ENCODE data around the gene MISP.

Gene MISP

DNA sequence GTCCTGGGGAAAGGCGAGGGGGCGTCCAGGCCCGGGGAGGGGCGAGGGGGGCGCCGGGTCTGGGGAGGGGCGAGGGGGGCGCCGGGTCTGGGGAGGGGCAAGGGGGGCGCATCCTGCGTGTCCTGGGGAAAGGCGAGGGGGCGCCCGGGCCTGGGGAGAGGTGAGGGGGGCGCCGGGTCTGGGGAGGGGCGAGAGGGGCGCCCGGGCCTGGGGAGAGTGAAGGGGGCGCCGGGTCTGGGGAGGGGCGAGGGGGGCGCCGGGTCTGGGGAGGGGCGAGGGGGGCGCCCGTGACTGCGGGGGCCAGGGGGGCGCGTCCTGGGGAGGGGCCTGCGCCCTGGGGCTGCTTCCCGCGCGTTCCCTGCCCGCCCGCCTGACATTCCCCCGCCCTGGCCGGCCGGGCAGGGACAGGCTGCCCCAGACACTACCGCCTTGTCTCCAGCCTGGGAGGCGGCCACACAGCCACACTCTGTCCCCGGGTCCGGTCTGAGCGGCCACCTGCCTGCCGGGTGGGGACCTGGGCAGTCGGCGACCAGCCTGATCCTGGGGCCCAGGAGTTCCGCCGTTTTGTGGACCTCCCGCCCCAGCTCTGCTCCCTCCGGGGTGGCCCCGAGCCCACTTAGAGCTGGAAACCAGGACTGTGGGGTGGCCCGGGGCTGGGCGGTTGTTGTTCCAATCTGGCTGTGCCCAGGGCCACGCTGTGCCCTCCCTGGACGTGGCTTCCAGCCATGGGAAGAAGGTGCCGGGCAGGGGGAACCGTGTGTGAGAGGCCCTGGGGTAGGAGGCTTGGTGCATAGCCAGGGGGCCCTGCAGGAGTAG, 30.4 kb upstream of the MISP start:
- TF ChIP-seq, protein P1, sequence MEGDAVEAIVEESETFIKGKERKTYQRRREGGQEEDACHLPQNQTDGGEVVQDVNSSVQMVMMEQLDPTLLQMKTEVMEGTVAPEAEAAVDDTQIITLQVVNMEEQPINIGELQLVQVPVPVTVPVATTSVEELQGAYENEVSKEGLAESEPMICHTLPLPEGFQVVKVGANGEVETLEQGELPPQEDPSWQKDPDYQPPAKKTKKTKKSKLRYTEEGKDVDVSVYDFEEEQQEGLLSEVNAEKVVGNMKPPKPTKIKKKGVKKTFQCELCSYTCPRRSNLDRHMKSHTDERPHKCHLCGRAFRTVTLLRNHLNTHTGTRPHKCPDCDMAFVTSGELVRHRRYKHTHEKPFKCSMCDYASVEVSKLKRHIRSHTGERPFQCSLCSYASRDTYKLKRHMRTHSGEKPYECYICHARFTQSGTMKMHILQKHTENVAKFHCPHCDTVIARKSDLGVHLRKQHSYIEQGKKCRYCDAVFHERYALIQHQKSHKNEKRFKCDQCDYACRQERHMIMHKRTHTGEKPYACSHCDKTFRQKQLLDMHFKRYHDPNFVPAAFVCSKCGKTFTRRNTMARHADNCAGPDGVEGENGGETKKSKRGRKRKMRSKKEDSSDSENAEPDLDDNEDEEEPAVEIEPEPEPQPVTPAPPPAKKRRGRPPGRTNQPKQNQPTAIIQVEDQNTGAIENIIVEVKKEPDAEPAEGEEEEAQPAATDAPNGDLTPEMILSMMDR (IDR thresholded peaks at IDR 0.05): no peak

DNA sequence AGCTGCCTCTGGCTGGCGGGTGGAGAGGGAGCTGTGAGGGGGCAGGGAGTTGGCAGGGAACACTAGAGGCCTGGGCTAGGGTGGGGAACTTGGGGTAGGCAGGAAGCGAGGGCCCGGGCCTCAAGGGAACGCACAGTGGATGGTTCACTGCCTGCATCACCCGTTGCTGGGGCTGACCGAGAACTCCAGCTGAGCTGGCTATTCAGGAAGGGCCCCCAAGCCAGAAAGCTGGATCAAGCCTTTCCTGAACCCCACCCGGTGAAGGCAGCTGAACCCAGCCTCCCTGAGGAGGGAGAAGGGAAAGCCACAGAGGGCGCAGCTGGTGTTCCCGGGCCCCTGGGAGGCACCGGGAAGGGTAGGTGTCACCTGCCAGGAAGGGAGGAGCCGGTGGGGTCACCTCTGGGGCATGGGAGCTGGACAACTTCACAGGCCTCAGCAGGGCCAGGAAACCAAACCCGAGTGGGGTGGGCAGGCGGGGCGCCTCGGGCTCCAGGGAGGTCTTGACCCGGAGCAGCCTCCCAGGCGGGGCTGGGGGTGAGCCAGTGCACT, 28.3 kb upstream of the MISP start:
- TF ChIP-seq, protein P1 (IDR thresholded peaks at IDR 0.05): no peak

DNA sequence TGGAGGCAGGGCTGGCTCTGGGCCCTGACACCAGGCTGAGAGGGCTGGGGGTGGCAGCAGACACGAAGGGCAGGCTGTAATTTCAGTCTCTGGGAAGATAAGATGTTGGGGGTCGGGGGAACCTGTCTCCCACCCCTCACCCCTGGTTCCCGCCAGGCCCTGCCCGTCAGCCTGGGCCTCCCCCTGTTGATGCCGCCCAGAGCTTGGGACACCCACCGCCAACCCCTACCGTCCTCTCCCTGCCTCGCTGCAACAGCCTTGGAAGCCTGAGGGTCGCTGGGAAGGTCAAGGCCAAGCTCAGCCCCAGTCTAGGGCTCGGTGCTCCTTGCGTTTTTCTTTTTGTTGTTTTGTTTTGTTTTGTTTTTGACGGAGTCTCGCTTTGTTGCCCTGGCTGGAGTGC, 27.7 kb upstream of the MISP start:
- TF ChIP-seq, protein P1 (IDR thresholded peaks at IDR 0.05): no peak

DNA sequence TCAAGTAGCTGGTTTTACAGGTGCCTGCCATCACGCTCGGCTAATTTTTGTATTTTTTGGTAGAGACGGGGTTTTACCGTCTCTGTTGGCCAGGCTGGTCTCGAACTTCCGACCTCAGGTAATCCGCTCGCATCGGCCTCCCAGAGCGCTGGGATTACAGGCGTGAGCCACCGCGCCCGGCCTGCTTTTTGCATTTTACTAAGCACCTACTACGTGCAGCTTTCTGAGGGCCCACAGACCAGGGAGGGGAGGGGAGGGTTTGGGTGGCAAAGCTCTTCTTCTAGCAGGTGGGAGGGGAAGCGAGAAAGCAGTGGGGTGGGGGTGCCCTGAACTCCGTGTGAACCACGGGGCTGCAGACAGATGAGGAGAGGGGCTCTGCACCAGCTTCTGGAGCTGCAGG, 27.2 kb upstream of the MISP start:
- TF ChIP-seq, protein P1 (IDR thresholded peaks at IDR 0.05): no peak

DNA sequence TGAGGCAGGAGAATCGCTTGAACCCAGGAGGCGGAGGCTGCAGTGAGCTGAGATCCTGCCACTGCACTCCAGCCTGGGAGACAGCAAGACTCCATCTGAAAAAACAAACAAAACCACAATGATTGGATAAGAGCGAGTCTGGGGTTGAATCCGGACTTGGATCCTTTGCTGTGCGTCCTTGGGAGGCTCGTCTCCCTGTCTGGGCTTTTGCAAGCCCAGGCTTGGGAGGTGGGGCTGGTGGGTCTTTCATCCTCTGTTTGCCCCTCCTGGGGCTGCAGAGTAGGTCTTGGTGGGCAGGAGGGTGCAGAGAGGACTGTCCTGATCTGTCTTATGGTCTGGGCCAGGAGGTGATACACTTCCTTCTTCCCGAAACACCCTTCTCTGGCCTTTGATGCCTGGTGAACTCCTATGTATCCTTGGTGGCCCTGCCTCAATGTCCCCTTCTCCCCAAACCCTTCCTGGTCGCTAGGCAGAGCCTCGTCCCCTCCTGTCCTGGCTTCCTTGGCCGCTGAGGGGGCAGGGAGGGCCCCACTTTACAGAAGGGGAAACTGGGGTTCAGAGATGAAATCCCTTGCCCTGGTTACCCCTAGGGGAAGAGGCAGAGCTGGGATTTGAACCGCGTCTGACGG, 25.3 kb upstream of the MISP start:
- TF ChIP-seq, protein P1 (IDR thresholded peaks at IDR 0.05): no peak

DNA sequence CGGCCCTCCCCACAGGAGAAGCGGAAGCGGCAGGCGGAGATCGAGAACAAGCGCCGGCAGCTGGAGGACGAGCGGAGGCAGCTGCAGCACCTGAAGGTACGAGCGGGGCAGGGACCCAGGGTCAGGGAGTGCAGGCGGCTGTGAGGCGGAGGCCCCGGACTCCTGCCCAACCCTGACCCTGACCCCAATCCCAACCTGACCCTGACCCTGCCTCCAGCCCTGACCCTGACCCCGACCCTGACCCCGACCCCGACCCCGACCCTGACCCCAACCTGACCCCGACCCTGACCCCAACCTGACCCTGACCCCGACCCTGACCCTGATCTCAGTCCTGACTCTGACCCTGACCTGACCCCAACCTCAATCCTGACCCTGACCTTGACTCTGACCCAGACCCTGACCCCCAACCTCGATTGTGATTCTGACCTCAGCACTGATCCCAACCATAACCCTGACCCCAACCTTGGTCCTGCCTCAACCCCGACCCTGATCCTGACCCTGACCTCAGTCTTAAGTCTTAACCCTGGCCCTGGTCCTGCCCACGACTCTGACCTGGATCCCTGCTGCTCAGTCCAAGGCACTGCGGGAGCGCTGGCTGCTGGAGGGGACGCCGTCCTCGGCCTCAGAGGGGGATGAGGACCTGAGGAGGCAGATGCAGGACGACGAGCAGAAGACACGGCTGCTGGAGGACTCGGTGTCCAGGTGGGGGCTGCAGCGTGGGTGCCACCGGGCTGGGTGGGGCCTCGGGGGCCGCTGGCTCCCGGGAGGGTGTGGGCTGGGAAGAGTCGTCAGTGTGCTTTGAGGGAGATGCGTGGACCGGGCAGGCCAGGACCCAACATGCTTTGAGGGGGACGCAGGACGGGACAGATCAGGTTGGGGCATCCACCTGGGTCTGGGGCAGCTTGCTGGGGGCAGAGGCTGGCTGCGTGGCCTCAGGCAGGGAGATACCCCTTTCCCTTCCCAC, 23.6 kb upstream of the MISP start:
- TF ChIP-seq, protein P1 (IDR thresholded peaks at IDR 0.05): no peak

DNA sequence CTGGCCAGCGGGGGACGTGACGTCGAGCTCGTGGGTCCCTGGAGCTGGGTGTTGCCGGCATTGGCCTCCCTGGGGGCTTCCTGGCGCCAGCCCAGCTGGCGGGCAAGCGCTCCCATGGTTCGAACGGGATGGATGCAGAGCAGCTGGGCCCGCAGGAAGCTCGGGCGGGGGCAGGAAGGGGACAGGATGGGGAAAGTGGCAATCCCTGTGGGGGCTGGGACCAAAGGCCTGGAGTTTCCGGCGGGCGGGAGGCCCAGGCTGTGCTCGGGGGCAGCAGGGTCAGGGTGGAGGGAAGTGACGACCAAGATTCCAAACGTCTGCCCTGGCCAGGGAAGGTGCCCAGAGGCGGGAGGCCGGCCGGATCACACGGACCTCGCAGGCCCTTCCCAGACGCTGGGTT, 22.9 kb upstream of the MISP start:
- TF ChIP-seq, protein P1 (IDR thresholded peaks at IDR 0.05): no peak
